BJ (cell line): ENCODE results near the gene RBM43. TPM values are rescaled to one million over a fixed set of nuclear protein-coding genes. Genes with fewer than 3 reads are reported as not detected.
A peak's percentile ranks its signal among the peaks of the same experiment; 100 is the strongest.
"Not testable (repeated sequence)": the region's sequence is repeated elsewhere in the genome, so short reads cannot be mapped to it uniquely, and the experiment has no call there.

Experiments
- CTCF ChIA-PET: fragments of 350-600 bp; formaldehyde crosslinking; extraction: SDS; loops from one replicate; lab custom pipeline; 2021; ENCODE audit warnings: antibody characterized with exemption, inconsistent platforms; lab: Yijun Ruan, JAX
- POLR2A ChIA-PET: fragments of 300-600 bp; sonication (Branson Sonifier 250); formaldehyde crosslinking; extraction: SDS; loops from one replicate; lab custom pipeline; 2021; ENCODE audit warnings: antibody characterized with exemption; lab: Charles Lee
- DNase-seq: peaks from one replicate; pipeline ENCODE4 v3.0.0-alpha.2; 2011; ENCODE audit warnings: low read depth
- H3K27me3 ChIP-seq: 2 replicates; pipeline ENCODE4 v1.6.0; 2011; ENCODE audit warnings: low read length; ENCODE audit not compliant: control insufficient read depth, insufficient read depth
- H3K36me3 ChIP-seq: 2 replicates; pipeline ENCODE4 v1.5.1; 2011; ENCODE audit warnings: low read length; ENCODE audit not compliant: control insufficient read depth, insufficient read depth
- H3K4me3 ChIP-seq: 2 replicates; pipeline ENCODE4 v1.5.1; 2011; ENCODE audit warnings: low read depth, mild to moderate bottlenecking, control low read depth, low read length
- polyA minus RNA-seq: library from RNA; depleted of rRNA, polyadenylated mRNA; stranded (reverse); fragments of >200 nt; gene quantifications from 2 replicates; pipeline ENCODE4 v1.2.3, GENCODE V29; 2011; rRNA and poly(A)+ RNA removed
- polyA plus RNA-seq: library from polyadenylated mRNA; depleted of rRNA; stranded (reverse); fragments of >200 nt; gene quantifications from 2 replicates; pipeline ENCODE4 v1.2.3, GENCODE V29; 2011; rRNA removed
- TF ChIP-seq, protein P1 (sequence below): IDR thresholded peaks from 2 replicates; pipeline ENCODE4 v1.5.1; 2011; ENCODE audit warnings: low read depth, mild to moderate bottlenecking, control low read depth, inconsistent platforms, low read length, moderate library complexity; ENCODE audit not compliant: insufficient read depth

The RBM43 gene
- polyA plus RNA-seq, result 3.7 and 8.3 TPM in 2 replicates
- 3.2 TPM in 2 replicates for polyA minus RNA-seq

DNA sequence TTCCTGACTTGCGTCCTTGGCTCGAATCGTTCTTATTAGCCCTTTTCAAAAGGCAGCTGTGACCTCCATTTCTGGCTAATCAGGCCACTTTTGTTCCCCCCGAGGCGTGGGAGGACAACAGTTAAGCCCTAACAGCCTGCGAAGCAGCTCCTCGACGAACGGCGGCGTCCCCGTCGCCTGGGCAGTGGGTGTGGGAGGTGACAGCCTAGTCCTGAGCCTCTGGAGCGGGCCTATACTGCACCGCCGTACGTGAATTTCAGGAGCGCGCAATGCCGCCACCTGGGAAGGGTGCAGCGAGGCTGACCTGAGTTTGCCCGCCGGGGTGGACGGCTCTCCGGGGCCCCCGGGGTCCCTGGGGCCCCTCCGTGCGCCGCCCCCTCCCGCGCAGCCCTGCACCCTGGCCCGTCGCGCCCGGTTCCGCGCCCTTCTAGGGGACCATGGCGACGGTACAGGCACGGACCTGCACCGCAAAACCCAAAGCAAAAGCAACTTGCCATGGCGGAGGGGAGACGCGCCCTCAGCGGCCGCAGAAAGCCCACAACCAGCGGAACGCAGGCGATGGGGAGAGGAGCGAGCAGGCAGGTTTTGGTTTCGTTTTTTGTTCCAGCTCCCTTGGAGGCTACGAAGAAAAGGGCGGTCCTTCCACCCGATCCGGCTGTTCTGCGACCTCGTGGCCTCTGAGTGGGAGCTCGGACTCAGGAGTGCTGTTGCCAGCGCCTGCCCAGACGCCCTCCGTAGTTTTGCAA, at the start of gene RBM43:
RBM43 (minus strand) TSS at position 633 of the 746 bp plus-strand sequence; CDS start at position 497, 136 bp downstream.
- TF ChIP-seq, protein P1, sequence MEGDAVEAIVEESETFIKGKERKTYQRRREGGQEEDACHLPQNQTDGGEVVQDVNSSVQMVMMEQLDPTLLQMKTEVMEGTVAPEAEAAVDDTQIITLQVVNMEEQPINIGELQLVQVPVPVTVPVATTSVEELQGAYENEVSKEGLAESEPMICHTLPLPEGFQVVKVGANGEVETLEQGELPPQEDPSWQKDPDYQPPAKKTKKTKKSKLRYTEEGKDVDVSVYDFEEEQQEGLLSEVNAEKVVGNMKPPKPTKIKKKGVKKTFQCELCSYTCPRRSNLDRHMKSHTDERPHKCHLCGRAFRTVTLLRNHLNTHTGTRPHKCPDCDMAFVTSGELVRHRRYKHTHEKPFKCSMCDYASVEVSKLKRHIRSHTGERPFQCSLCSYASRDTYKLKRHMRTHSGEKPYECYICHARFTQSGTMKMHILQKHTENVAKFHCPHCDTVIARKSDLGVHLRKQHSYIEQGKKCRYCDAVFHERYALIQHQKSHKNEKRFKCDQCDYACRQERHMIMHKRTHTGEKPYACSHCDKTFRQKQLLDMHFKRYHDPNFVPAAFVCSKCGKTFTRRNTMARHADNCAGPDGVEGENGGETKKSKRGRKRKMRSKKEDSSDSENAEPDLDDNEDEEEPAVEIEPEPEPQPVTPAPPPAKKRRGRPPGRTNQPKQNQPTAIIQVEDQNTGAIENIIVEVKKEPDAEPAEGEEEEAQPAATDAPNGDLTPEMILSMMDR, result no peak
- ChIA-PET CTCF (interaction anchor here (0.7 to 1.4 kb wide), 2 partner anchors 37 to 148 kb away, joined by 3 to 5 read pairs; partner anchors contain the start of gene RIF1), POLR2A (interaction anchor here (1.5 kb wide), 1 partner anchor 11 kb away, joined by 3 read pairs; no protein-coding TSS in a partner anchor)
- H3K36me3 ChIP-seq, result no peaks in the 10 kb centered on the region
- peak within 1 kb of the TSS; percentile 64 for H3K4me3 ChIP-seq
- no peaks in the 10 kb centered on the region for H3K27me3 ChIP-seq
- peak; percentile 73 for DNase-seq

DNA sequence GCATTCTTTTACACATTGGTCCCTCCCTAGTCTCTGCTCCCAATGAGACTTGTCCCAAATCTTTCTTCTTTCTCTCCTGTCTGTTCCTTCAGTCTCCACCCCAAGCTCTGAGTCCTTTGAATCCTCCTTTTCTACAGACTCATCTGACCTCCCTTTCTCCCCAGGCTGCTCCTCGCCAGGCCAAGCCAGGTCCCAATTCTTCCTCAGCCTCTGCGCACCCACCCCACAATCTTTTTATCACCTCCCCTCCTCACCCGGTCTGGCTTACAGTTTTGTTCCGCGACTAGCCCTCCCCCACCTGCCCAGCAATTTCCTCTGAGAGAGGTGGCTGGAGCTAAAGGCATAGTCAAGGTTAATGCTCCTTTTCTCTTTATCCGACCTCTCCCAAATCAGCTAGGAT, 48.6 kb upstream of the RBM43 start:
- H3K4me3 ChIP-seq, POLR2A ChIA-PET, CTCF ChIA-PET, DNase-seq, H3K36me3 ChIP-seq, H3K27me3 ChIP-seq: not testable (repeated sequence)

DNA sequence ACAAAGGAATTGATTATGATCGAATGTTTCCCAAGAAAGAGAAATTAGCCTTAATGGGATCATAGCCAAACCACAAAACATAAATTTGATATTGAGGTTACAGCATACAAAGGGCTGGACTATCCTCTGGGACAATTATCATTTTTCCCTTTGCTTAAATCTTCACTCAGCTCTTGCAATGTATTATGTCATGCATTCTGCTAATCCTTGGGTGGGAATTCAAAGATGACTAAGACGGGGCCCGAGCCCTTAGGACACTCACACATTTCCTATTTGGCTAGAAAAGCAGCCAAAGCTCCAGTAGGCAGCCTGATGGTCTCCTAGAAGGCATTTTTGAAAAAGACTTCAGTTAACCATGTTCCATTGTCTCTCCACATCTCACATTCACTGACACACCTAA, 45.0 kb upstream of the RBM43 start:
- TF ChIP-seq, protein P1, result no peak
- Histone ChIP-seq H3K4me3 (no peak overlapping the region), H3K27me3 (no peaks in the 10 kb centered on the region), H3K36me3 (no peaks in the 10 kb centered on the region)
- DNase-seq, result no peak
- ChIA-PET POLR2A (interaction anchor here (0.7 kb wide), 1 partner anchor 10 kb away, joined by 11 read pairs; no protein-coding TSS in a partner anchor), CTCF (no interaction called here)

DNA sequence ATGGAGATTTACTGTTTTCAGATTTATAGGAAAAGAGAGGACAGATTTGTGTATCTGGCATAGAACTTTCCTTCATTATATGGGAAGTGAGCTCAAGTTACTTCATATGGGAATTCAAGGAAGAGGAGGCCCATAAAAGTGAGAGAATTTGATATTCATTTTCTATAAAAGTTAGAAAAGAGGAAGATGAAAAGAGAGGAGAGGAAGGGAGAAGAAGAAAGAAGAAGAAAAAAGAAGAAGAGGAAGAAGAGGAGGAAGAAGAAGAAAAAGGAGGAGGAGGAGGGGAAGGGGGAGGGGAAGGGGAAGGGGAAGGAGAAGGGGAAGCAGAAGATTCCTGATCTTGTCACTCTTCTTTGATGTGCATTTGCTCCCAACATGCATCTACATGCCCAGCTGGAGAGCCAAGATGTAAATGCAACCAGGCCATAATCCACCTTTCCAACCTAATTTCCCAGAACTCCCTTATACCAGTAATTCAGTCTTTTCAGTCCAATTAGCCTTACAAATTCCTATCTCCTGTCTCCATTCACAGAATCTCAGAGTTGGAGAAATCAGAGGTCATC, 43.5 kb upstream of the RBM43 start:
- POLR2A ChIA-PET, result no interaction called here

DNA sequence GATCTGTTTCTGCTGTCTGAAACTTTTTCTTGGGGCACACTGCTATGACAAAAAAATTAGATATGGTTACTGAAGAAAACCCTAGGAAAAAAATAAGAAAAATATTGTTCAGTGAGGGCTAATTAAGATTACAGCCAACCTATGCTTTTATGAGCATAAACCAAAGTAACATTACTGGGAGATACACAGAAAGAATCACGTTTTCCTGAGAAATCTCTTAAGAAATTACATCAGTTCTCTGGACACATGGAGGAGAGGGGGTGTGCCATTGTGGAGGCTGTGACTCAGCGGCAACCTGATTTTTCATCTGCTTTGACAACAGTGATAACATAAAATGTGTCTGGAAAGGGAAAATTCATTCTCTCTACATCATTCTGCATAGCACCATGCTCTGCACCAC, 41.2 kb upstream of the RBM43 start:
- H3K36me3 ChIP-seq, result no peaks in the 10 kb centered on the region
- DNase-seq, result no peak
- H3K27me3 ChIP-seq, result no peaks in the 10 kb centered on the region
- ChIA-PET POLR2A (no interaction called here), CTCF (no interaction called here)
- TF ChIP-seq, protein P1, result no peak
- H3K4me3 ChIP-seq, result no peak overlapping the region

More for the DNA sequence above, 43.5 kb upstream of the RBM43 start:
- CTCF ChIA-PET, result no interaction called here
- Histone ChIP-seq H3K4me3 (no peak overlapping the region), H3K27me3 (no peaks in the 10 kb centered on the region), H3K36me3 (no peaks in the 10 kb centered on the region)
- DNase-seq, result no peak
- TF ChIP-seq, protein P1, result no peak
